IMR-90 (cell line): Measurements from ENCODE around the gene WFDC12. TPM values are rescaled to one million over a fixed set of nuclear protein-coding genes. Genes with fewer than 3 reads are reported as not detected.

Experiments
- ATAC-seq: fragments of 200-7000 bp; cut with Tn5 transposase; 2 replicates; pipeline ENCODE4 v1.9.1; 2020; ENCODE audit warnings: low read depth, mild to moderate bottlenecking, moderate library complexity
- BruUV-seq: library from RNA; stranded (reverse); fragments of 400-500 nt; replicated peaks from 2 replicates; lab custom pipeline; 2021; lab: Mats Ljungman, UMichigan
- CTCF ChIA-PET: fragments of 300-600 bp; formaldehyde crosslinking; extraction: SDS; loops from one replicate; lab custom pipeline; 2021; ENCODE audit warnings: antibody characterized with exemption; lab: Yijun Ruan, JAX
- POLR2A ChIA-PET: fragments of 300-600 bp; sonication (Branson Sonifier 250); formaldehyde crosslinking; loops from one replicate; lab custom pipeline; 2022; ENCODE audit warnings: antibody characterized with exemption; ENCODE audit not compliant: unreplicated experiment; lab: Charles Lee
- DNase-seq: peaks from one replicate; pipeline ENCODE4 v3.0.0; 2013
- H2AFZ ChIP-seq: replicated peaks from 2 replicates; pipeline ENCODE3; 2013; ENCODE audit warnings: low read length, mild to moderate bottlenecking; ENCODE audit not compliant: poor library complexity
- H2AK5ac ChIP-seq: 2 replicates; pipeline ENCODE4 v1.6.1; 2013; ENCODE audit warnings: low read depth, low read length, inconsistent platforms
- H2AK9ac ChIP-seq: replicated peaks from 2 replicates; pipeline ENCODE3; 2013; ENCODE audit warnings: mild to moderate bottlenecking, low read depth, low read length, moderate library complexity; ENCODE audit not compliant: poor library complexity
- H2BK120ac ChIP-seq: 2 replicates; pipeline ENCODE4 v1.6.1; 2013; ENCODE audit warnings: low read depth, low read length, inconsistent platforms
- H2BK15ac ChIP-seq: 3 replicates; pipeline ENCODE4 v1.6.1; 2013; ENCODE audit warnings: low read depth, low read length, inconsistent platforms
- H2BK20ac ChIP-seq: 2 replicates; pipeline ENCODE4 v1.6.1; 2013; ENCODE audit warnings: low read depth, mild to moderate bottlenecking, inconsistent platforms, low read length, moderate library complexity
- H2BK5ac ChIP-seq: 2 replicates; pipeline ENCODE4 v1.6.1; 2013; ENCODE audit warnings: mild to moderate bottlenecking, low read depth, low read length, inconsistent platforms; ENCODE audit not compliant: poor library complexity, severe bottlenecking
- H3K14ac ChIP-seq: replicated peaks from 2 replicates; pipeline ENCODE4 v1.6.1; 2013; ENCODE audit warnings: low read depth, low read length, inconsistent platforms
- H3K18ac ChIP-seq: 2 replicates; pipeline ENCODE4 v1.6.1; 2013; ENCODE audit warnings: low read depth, low read length, control low read depth
- H3K23ac ChIP-seq: 2 replicates; pipeline ENCODE4 v1.6.1; 2013; ENCODE audit warnings: low read depth, low read length, inconsistent platforms
- H3K27ac ChIP-seq: 2 replicates; pipeline ENCODE4 v1.5.1; 2013; ENCODE audit warnings: mild to moderate bottlenecking, control low read depth, low read length; ENCODE audit not compliant: insufficient read depth
- H3K27me3 ChIP-seq: 2 replicates; pipeline ENCODE4 v1.6.1; 2013; ENCODE audit warnings: low read length; ENCODE audit not compliant: control insufficient read depth, insufficient read depth
- H3K36me3 ChIP-seq: 2 replicates; pipeline ENCODE4 v1.6.1; 2013; ENCODE audit warnings: low read length, mixed read lengths; ENCODE audit not compliant: control insufficient read depth, insufficient read depth
- H3K4ac ChIP-seq: 2 replicates; pipeline ENCODE4 v1.6.1; 2013; ENCODE audit warnings: low read depth, low read length, inconsistent platforms
- H3K4me1 ChIP-seq: 2 replicates; pipeline ENCODE4 v1.6.1; 2013; ENCODE audit warnings: low read length, mixed read lengths; ENCODE audit not compliant: control insufficient read depth, insufficient read depth
- H3K4me2 ChIP-seq: 2 replicates; pipeline ENCODE4 v1.6.1; 2013; ENCODE audit warnings: low read depth, mild to moderate bottlenecking, control low read depth, low read length, moderate library complexity
- H3K4me3 ChIP-seq: 2 replicates; pipeline ENCODE4 v1.5.1; 2013; ENCODE audit warnings: low read depth, mild to moderate bottlenecking, control low read depth, low read length, moderate library complexity; ENCODE audit not compliant: insufficient read depth
- H3K56ac ChIP-seq: 2 replicates; pipeline ENCODE4 v1.6.1; 2013; ENCODE audit warnings: low read length, inconsistent platforms; ENCODE audit not compliant: insufficient read depth; ENCODE audit errors: extremely low read depth
- H3K79me1 ChIP-seq, 2 experiments: 2 replicates each; pipeline ENCODE4 v1.6.1; 2013; ENCODE audit warnings: low read length in 2 of 2, inconsistent platforms in 1 of 2, low read depth in 1 of 2
- H3K9ac ChIP-seq: 2 replicates; pipeline ENCODE4 v1.6.1; 2013; ENCODE audit warnings: low read depth, low read length, control low read depth
- H3K9me1 ChIP-seq: 2 replicates; pipeline ENCODE4 v1.6.1; 2013; ENCODE audit warnings: low read length, inconsistent platforms; ENCODE audit not compliant: insufficient read depth
- H3K9me3 ChIP-seq: 2 replicates; pipeline ENCODE4 v1.6.1; 2013; ENCODE audit warnings: low read length; ENCODE audit not compliant: control insufficient read depth, insufficient read depth
- H4K20me1 ChIP-seq: 2 replicates; pipeline ENCODE4 v1.6.1; 2013; ENCODE audit warnings: low read length, inconsistent platforms; ENCODE audit not compliant: insufficient read depth
- H4K5ac ChIP-seq: 2 replicates; pipeline ENCODE4 v1.6.1; 2013; ENCODE audit warnings: mild to moderate bottlenecking, low read depth, low read length, control low read depth
- H4K8ac ChIP-seq, 2 experiments: 2 replicates each; pipeline ENCODE4 v1.6.1; 2013; ENCODE audit warnings: low read depth in 2 of 2, low read length in 2 of 2, control low read depth in 1 of 2, inconsistent platforms in 1 of 2
- H4K91ac ChIP-seq: 2 replicates; pipeline ENCODE4 v1.6.1; 2013; ENCODE audit warnings: low read depth, low read length, inconsistent platforms; ENCODE audit not compliant: insufficient read depth
- WGBS, 2 experiments: methylation state at CpG; one replicate each; pipeline versions ENCODE4 v1.1.5 to v1.1.7; 2013; ENCODE audit warnings: missing lambda C conversion rate in 2 of 2; ENCODE audit not compliant: insufficient read length in 1 of 2; ENCODE audit errors: extremely low coverage in 2 of 2; 5-methylcytosine and 5-hydroxymethylcytosine counted together
- dilution Hi-C: fragments of 300-500 bp; cut with HindIII; formaldehyde crosslinking; loops from one replicate; pipeline ENCODE4 v1.14.3; 2018; ENCODE audit warnings: low sequenced_read_pairs; ENCODE audit not compliant: unreplicated experiment
- in situ Hi-C: fragments of 300-500 bp; cut with MboI; formaldehyde crosslinking; loops from 3 replicates; pipeline ENCODE4 v1.14.3; 2019; ENCODE audit warnings: low sequenced_read_pairs, inconsistent platforms, mixed read lengths
- intact Hi-C: fragments of 100-400 bp; cut with micrococcal nuclease; formaldehyde crosslinking; loops from 2 replicates; pipeline ENCODE4 v1.10.0; 2022
- polyA plus RNA-seq, 3 experiments: library from polyadenylated mRNA; depleted of rRNA; stranded (reverse); fragments of >200 nt; gene quantifications; 2 replicates each; pipeline ENCODE4 v1.2.3, GENCODE V29; 2012; ENCODE audit warnings: low replicate concordance in 1 of 3
- total RNA-seq: library from RNA; depleted of rRNA; stranded (reverse); fragments of >200 nt; gene quantifications from 2 replicates; pipeline ENCODE4 v1.2.3, GENCODE V29; 2012
- TF ChIP-seq, protein P1 (sequence below): fragments of 150-350 bp; IDR thresholded peaks from 2 replicates; pipeline ENCODE4 v1.6.1; 2016; ENCODE audit warnings: low read depth, mild to moderate bottlenecking, low read length, moderate library complexity, borderline replicate concordance
- TF ChIP-seq, protein P2 (sequence below): conservative IDR thresholded peaks from 2 replicates; pipeline ENCODE4 v1.5.1; 2012; ENCODE audit warnings: mild to moderate bottlenecking, low read depth, low read length, improper control_type of control experiment

WFDC12 gene
- total and polyA plus RNA-seq, 2 of the 4 experiments (the other 2 are of a cell fraction), result not detected

DNA sequence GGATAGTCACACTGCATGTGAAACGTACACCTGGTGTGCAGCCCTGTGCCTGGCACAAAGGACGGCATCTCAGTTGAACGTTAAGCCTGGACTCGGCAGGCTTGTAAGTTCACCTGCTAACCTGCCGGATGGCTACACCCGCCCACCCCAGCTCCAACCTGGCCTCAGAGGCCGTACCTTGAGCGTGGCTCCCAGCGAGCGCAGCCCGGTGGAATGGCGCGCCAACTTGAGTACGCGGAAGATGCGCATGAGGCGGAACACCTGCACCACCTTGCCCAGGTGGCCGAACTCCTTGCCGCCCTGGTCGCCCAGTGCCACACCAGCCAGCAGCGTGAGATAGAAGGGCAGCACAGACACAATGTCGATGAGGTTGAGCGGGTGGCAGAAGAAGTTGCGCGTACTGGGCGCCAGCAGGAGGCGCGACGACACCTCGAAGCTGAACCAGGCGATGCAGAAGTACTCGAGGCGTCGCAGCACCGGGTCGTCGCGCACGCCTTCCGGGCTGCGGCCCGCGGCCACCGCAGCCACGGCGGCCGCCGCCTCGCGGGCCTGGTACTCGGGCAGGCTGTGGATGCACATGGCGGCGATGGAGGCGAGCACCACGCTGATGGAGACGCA lies 26.7 kb downstream of the WFDC12 start:
- POLR2A ChIA-PET, result no interaction called here
- H3K4me2 ChIP-seq, result no peak overlapping the region
- H3K56ac ChIP-seq, result no peak overlapping the region
- in situ Hi-C loops (no loop called here), dilution Hi-C loops (no loop called here), intact Hi-C loops (loop anchor here (2.0 to 10.0 kb wide), 3 partner anchors 193 to 677 kb away; partner anchors contain the start of gene KCNK15)
- peaks cover 44% of the 10 kb centered on the region for H3K27me3 ChIP-seq
- TF ChIP-seq, protein P1, sequence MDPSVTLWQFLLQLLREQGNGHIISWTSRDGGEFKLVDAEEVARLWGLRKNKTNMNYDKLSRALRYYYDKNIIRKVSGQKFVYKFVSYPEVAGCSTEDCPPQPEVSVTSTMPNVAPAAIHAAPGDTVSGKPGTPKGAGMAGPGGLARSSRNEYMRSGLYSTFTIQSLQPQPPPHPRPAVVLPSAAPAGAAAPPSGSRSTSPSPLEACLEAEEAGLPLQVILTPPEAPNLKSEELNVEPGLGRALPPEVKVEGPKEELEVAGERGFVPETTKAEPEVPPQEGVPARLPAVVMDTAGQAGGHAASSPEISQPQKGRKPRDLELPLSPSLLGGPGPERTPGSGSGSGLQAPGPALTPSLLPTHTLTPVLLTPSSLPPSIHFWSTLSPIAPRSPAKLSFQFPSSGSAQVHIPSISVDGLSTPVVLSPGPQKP, result no peak
- TF ChIP-seq, protein P2, sequence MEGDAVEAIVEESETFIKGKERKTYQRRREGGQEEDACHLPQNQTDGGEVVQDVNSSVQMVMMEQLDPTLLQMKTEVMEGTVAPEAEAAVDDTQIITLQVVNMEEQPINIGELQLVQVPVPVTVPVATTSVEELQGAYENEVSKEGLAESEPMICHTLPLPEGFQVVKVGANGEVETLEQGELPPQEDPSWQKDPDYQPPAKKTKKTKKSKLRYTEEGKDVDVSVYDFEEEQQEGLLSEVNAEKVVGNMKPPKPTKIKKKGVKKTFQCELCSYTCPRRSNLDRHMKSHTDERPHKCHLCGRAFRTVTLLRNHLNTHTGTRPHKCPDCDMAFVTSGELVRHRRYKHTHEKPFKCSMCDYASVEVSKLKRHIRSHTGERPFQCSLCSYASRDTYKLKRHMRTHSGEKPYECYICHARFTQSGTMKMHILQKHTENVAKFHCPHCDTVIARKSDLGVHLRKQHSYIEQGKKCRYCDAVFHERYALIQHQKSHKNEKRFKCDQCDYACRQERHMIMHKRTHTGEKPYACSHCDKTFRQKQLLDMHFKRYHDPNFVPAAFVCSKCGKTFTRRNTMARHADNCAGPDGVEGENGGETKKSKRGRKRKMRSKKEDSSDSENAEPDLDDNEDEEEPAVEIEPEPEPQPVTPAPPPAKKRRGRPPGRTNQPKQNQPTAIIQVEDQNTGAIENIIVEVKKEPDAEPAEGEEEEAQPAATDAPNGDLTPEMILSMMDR, result 0 out of 2 replicates have a peak, but pooled peaks have one; percentile 25
- H4K8ac ChIP-seq, result no peak overlapping the region
- H2BK120ac ChIP-seq, result no peak overlapping the region
- H2AK9ac ChIP-seq, result no peak overlapping the region
- no peaks in the 10 kb centered on the region for H4K20me1 ChIP-seq
- no peak overlapping the region for H3K27ac ChIP-seq
- ATAC-seq (0 out of 2 replicates have a peak, but pooled peaks have one; percentile 8), DNase-seq (no peak)
- no peak overlapping the region for H3K23ac ChIP-seq
- WGBS, 2 experiments, result 35% methylated on average over 32 of the region's 56 CpGs; no CpG with 5 or more reads in 1 of the 2 experiments
- peaks cover 6% of the 10 kb centered on the region; the same call in 1 of the 2 replicates for H3K9me3 ChIP-seq
- no peak overlapping the region for H2AK5ac ChIP-seq
- CTCF ChIA-PET, result interaction anchor here (0.8 to 4.3 kb wide), 3 partner anchors 48 to 86 kb away, joined by 3 to 18 read pairs (median 10); no protein-coding TSS in a partner anchor
- H3K36me3 ChIP-seq, result no peaks in the 10 kb centered on the region
- H3K79me1 ChIP-seq, result no peaks in the 10 kb centered on the region
- peak overlapping the region; percentile 84 for H2AFZ ChIP-seq
- H3K4me3 ChIP-seq, result peak overlapping the region; percentile 34; the same call in 1 of the 2 replicates
- H3K18ac ChIP-seq, result no peak overlapping the region
- no peak overlapping the region for H2BK15ac ChIP-seq
- no TSS peak for BruUV-seq
- H3K9ac ChIP-seq, result no peak overlapping the region
- H4K91ac ChIP-seq, result no peak overlapping the region
- H3K14ac ChIP-seq, result no peak overlapping the region
- H4K5ac ChIP-seq, result no peak overlapping the region
- no peaks in the 10 kb centered on the region; the same call in 1 of the 2 replicates for H3K9me1 ChIP-seq
- H3K4ac ChIP-seq, result no peak overlapping the region
- H3K4me1 ChIP-seq, result peaks cover 4% of the 10 kb centered on the region; the same call in 1 of the 2 replicates
- no peak overlapping the region for H2BK5ac ChIP-seq
- H2BK20ac ChIP-seq, result no peak overlapping the region
